Measurements from ENCODE around the gene ANKIB1. TPM values are rescaled to one million over a fixed set of nuclear protein-coding genes. Genes with fewer than 3 reads are reported as not detected.
"Not testable (repeated sequence)": the region's sequence is repeated elsewhere in the genome, so short reads cannot be mapped to it uniquely, and the experiment has no call there.

Gene ANKIB1
- total RNA-seq, 1 donor from 2014 or later: 43.7 TPM

- DNase-seq: no peak
Observed at GRCh38 chr7:92404170-92404614, 158.4 kb downstream of the ANKIB1 start.

GRCh38 chr7:92409357-92409756 lies 163.6 kb downstream of the ANKIB1 start:
- DNase-seq: no peak

- DNase-seq: not testable (repeated sequence)
Observed at GRCh38 chr7:92410162-92410561, 164.4 kb downstream of the ANKIB1 start.

GRCh38 chr7:92412745-92413144 lies 167.0 kb downstream of the ANKIB1 start:
- DNase-seq: no peak

- no peak for DNase-seq
Observed at GRCh38 chr7:92413550-92413949, 167.8 kb downstream of the ANKIB1 start.

- DNase-seq: no peak
Observed at GRCh38 chr7:92415225-92415624, 169.5 kb downstream of the ANKIB1 start.

- DNase-seq: no peak
Observed at GRCh38 chr7:92417913-92418312, 172.1 kb downstream of the ANKIB1 start.

GRCh38 chr7:92421676-92422435 lies 176.1 kb downstream of the ANKIB1 start:
- DNase-seq: peak; percentile 13

GRCh38 chr7:92422926-92423325 lies 177.2 kb downstream of the ANKIB1 start:
- no peak for DNase-seq

- DNase-seq: no peak
Observed at GRCh38 chr7:92423710-92424131, 177.9 kb downstream of the ANKIB1 start.

GRCh38 chr7:92425311-92425947 lies 179.7 kb downstream of the ANKIB1 start:
- DNase-seq: no peak

GRCh38 chr7:92427193-92427592 lies 181.4 kb downstream of the ANKIB1 start:
- DNase-seq: no peak

- DNase-seq: no peak
Observed at GRCh38 chr7:92432299-92432946, 186.6 kb downstream of the ANKIB1 start.

- DNase-seq: no peak
Observed at GRCh38 chr7:92433019-92433418, 187.2 kb downstream of the ANKIB1 start.

GRCh38 chr7:92435542-92435941 lies 189.8 kb downstream of the ANKIB1 start:
- no peak for DNase-seq

- no peak for DNase-seq
Observed at GRCh38 chr7:92436612-92437445, 191.1 kb downstream of the ANKIB1 start.

GRCh38 chr7:92437956-92438491 lies 192.2 kb downstream of the ANKIB1 start:
- DNase-seq: no peak

GRCh38 chr7:92442720-92443119 lies 196.9 kb downstream of the ANKIB1 start:
- DNase-seq: not testable (repeated sequence)

GRCh38 chr7:92446869-92447344 lies 201.1 kb downstream of the ANKIB1 start:
- DNase-seq: no peak

- peak; percentile 94 for DNase-seq
Observed at GRCh38 chr7:92447345-92448204, 201.8 kb downstream of the ANKIB1 start, which contains the start of gene GATAD1. Gene GATAD1 (plus strand): TSS chr7:92447482. CDS start chr7:92447730, 248 bp downstream.

- DNase-seq: peak; percentile 79
Observed at GRCh38 chr7:92448205-92448747, 202.5 kb downstream of the ANKIB1 start.
